ENCODE measurements around the gene MARCHF10.

MARCHF10 gene

GRCh38 chr17:62705156-62705777 lies 102.8 kb downstream of the MARCHF10 start:
- Histone ChIP-seq H4K20me1 (ENCODE audit: insufficient read depth, low read length, poor library complexity, severe bottlenecking) (no peaks in the 10 kb centered on the region), H3F3A (ENCODE audit: low read depth) (no peaks in the 10 kb centered on the region), H3K4me3 (ENCODE audit: low read length, poor library complexity, severe bottlenecking) (peak overlapping the region; percentile 6), H3K27me3 (ENCODE audit: insufficient read depth, low read length, poor library complexity, severe bottlenecking) (peaks cover 8% of the 10 kb centered on the region), H2AFZ (ENCODE audit: low read length) (0 out of 2 replicates have a peak overlapping the region, but pooled peaks have one; percentile 10), H3K4me2 (ENCODE audit: low read depth, low read length, poor library complexity, severe bottlenecking) (peak overlapping the region; percentile 86), H3K9ac (ENCODE audit: low read depth, low read length, poor library complexity, severe bottlenecking) (no peak overlapping the region), H3K4me1 (ENCODE audit: insufficient read depth, low read length, poor library complexity, severe bottlenecking) (peaks cover 5% of the 10 kb centered on the region), H3K9me2 (replicated peaks; ENCODE audit: low read depth, low read length) (no peaks in the 10 kb centered on the region), H3K79me2 (ENCODE audit: insufficient read depth, low read length) (no peaks in the 10 kb centered on the region), H3K36me3 (ENCODE audit: insufficient read depth, low read length) (no peaks in the 10 kb centered on the region), H3K9me3 (ENCODE audit: insufficient read depth, low read depth, low read length) (no peaks in the 10 kb centered on the region)
- TF ChIP-seq, protein P1, sequence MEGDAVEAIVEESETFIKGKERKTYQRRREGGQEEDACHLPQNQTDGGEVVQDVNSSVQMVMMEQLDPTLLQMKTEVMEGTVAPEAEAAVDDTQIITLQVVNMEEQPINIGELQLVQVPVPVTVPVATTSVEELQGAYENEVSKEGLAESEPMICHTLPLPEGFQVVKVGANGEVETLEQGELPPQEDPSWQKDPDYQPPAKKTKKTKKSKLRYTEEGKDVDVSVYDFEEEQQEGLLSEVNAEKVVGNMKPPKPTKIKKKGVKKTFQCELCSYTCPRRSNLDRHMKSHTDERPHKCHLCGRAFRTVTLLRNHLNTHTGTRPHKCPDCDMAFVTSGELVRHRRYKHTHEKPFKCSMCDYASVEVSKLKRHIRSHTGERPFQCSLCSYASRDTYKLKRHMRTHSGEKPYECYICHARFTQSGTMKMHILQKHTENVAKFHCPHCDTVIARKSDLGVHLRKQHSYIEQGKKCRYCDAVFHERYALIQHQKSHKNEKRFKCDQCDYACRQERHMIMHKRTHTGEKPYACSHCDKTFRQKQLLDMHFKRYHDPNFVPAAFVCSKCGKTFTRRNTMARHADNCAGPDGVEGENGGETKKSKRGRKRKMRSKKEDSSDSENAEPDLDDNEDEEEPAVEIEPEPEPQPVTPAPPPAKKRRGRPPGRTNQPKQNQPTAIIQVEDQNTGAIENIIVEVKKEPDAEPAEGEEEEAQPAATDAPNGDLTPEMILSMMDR (conservative IDR thresholded peaks at IDR 0.05; ENCODE audit: low read length), result no peak
- TF ChIP-seq EZH2phosphoT487 (IDR thresholded peaks at IDR 0.05; ENCODE audit: borderline replicate concordance), result no peak

- peak overlapping the region; percentile 66 for H3K9ac ChIP-seq (ENCODE audit: low read depth, low read length, poor library complexity, severe bottlenecking)
- H2AFZ ChIP-seq (ENCODE audit: low read length), result peak overlapping the region; percentile 93
- TF ChIP-seq EZH2phosphoT487 (IDR thresholded peaks at IDR 0.05; ENCODE audit: borderline replicate concordance), result no peak
- TF ChIP-seq, protein P1 (conservative IDR thresholded peaks at IDR 0.05; ENCODE audit: low read length), result no peak
- no peaks in the 10 kb centered on the region for H3F3A ChIP-seq (ENCODE audit: low read depth)
- no peaks in the 10 kb centered on the region for H3K9me3 ChIP-seq (ENCODE audit: insufficient read depth, low read depth, low read length)
- H3K27me3 ChIP-seq (ENCODE audit: insufficient read depth, low read length, poor library complexity, severe bottlenecking), result peaks cover 8% of the 10 kb centered on the region
- H4K20me1 ChIP-seq (ENCODE audit: insufficient read depth, low read length, poor library complexity, severe bottlenecking), result no peaks in the 10 kb centered on the region
- no peaks in the 10 kb centered on the region for H3K79me2 ChIP-seq (ENCODE audit: insufficient read depth, low read length)
- no peaks in the 10 kb centered on the region for H3K9me2 ChIP-seq (replicated peaks; ENCODE audit: low read depth, low read length)
- no peaks in the 10 kb centered on the region for H3K36me3 ChIP-seq (ENCODE audit: insufficient read depth, low read length)
- H3K4me1 ChIP-seq (ENCODE audit: insufficient read depth, low read length, poor library complexity, severe bottlenecking), result peaks cover 5% of the 10 kb centered on the region
- peak overlapping the region; percentile 78 for H3K4me3 ChIP-seq (ENCODE audit: low read length, poor library complexity, severe bottlenecking)
- H3K4me2 ChIP-seq (ENCODE audit: low read depth, low read length, poor library complexity, severe bottlenecking), result peak overlapping the region; percentile 86
Measured at GRCh38 chr17:62704381-62704971, 103.6 kb downstream of the MARCHF10 start.

DNA sequence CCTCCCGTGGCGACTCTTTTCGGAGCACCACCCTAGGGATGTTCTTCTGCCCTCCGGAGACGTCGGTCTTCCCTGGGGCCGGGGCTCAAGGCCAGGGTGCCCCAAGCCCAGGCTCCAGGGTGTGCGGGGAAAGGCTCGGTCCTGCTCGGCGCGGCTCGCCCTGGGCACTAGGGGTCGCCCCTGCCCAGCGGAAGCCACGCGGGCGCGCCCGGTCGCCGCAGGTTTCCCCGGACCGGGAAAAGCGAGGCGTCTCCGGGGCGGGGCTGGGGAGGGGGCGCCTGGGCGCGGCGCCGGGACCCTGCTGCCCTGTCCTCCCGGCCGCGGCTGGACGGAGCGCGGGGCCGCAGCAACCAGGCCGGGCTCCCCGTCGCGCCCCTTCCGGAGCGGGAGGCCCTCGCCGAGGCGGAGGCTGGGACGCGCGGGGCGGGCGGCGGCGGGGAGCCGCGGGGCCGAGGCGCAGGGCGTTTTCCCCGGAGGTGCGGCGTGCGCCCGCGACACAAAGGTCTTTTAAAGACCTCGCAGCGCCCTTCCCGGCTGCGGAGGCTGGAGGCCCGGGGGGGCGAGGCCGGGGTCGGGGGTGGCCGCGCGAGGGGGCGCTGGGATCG lies 104.2 kb downstream of the MARCHF10 start:
- Histone ChIP-seq H3K9me3 (ENCODE audit: insufficient read depth, low read depth, low read length) (no peaks in the 10 kb centered on the region), H3K4me1 (ENCODE audit: insufficient read depth, low read length, poor library complexity, severe bottlenecking) (peaks cover 5% of the 10 kb centered on the region), H3F3A (ENCODE audit: low read depth) (no peaks in the 10 kb centered on the region), H3K9me2 (replicated peaks; ENCODE audit: low read depth, low read length) (no peaks in the 10 kb centered on the region), H3K4me3 (ENCODE audit: low read length, poor library complexity, severe bottlenecking) (peak overlapping the region; percentile 78), H3K79me2 (ENCODE audit: insufficient read depth, low read length) (no peaks in the 10 kb centered on the region), H2AFZ (ENCODE audit: low read length) (peak overlapping the region; percentile 93), H3K4me2 (ENCODE audit: low read depth, low read length, poor library complexity, severe bottlenecking) (peak overlapping the region; percentile 86), H4K20me1 (ENCODE audit: insufficient read depth, low read length, poor library complexity, severe bottlenecking) (no peaks in the 10 kb centered on the region), H3K27me3 (ENCODE audit: insufficient read depth, low read length, poor library complexity, severe bottlenecking) (peaks cover 8% of the 10 kb centered on the region), H3K9ac (ENCODE audit: low read depth, low read length, poor library complexity, severe bottlenecking) (peak overlapping the region; percentile 66), H3K36me3 (ENCODE audit: insufficient read depth, low read length) (no peaks in the 10 kb centered on the region)
- TF ChIP-seq, protein P1 (conservative IDR thresholded peaks at IDR 0.05; ENCODE audit: low read length), result peak; percentile 63
- TF ChIP-seq EZH2phosphoT487 (IDR thresholded peaks at IDR 0.05; ENCODE audit: borderline replicate concordance), result no peak

All from Loucy (cell line).